ENCODE measurements around the gene KCNE5.

DNA sequence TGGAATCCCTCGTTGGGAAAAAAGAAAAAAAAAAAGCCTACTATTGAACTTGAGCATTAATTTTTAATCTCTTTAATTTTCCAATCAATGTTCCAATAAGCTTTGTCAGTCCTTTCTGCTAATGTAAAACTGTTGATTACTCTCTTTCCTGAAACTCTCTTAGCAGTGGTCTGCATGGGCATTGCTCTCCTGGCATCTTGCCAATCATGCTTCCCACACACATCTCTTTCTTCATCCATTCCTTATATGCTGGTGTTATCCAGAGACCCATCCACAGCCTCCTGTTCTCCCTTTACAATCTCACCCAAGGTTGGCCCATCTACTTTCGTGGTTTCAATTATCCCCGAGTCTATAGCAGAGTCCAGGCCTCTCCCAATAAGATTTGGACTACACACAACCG, 31.8 kb upstream of the KCNE5 start:
- TF ChIP-seq, protein P1, sequence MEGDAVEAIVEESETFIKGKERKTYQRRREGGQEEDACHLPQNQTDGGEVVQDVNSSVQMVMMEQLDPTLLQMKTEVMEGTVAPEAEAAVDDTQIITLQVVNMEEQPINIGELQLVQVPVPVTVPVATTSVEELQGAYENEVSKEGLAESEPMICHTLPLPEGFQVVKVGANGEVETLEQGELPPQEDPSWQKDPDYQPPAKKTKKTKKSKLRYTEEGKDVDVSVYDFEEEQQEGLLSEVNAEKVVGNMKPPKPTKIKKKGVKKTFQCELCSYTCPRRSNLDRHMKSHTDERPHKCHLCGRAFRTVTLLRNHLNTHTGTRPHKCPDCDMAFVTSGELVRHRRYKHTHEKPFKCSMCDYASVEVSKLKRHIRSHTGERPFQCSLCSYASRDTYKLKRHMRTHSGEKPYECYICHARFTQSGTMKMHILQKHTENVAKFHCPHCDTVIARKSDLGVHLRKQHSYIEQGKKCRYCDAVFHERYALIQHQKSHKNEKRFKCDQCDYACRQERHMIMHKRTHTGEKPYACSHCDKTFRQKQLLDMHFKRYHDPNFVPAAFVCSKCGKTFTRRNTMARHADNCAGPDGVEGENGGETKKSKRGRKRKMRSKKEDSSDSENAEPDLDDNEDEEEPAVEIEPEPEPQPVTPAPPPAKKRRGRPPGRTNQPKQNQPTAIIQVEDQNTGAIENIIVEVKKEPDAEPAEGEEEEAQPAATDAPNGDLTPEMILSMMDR (IDR thresholded peaks at IDR 0.05; ENCODE audit: poor library complexity, severe bottlenecking): no peak
- no peak for TF ChIP-seq EP300 (conservative IDR thresholded peaks at IDR 0.05; ENCODE audit: poor library complexity, severe bottlenecking)

Measured in neural cell (in vitro differentiated cells).